ENCODE results near the gene SMAD3. TPM values are rescaled to one million over a fixed set of nuclear protein-coding genes. Genes with fewer than 3 reads are reported as not detected.

SMAD3 gene
- total RNA-seq, 2 donors from 2014 or later: 57.0 to 94.9 TPM

GRCh38 chr15:67194171-67195114 is 129.0 kb downstream of the SMAD3 start:
- Mint-ChIP-seq H3K27me3 (no peaks in the 10 kb centered on the region), H3K4me1 (peaks cover 25% of the 10 kb centered on the region), H3K4me3 (no peak overlapping the region), H3K27ac (peak overlapping the region; percentile 63), H3K9me3 (no peaks in the 10 kb centered on the region), H3K36me3 (ENCODE audit: low read depth) (peaks cover 87% of the 10 kb centered on the region)
- ATAC-seq (replicated peaks): no peak

GRCh38 chr15:67195305-67195704 is 129.9 kb downstream of the SMAD3 start:
- ATAC-seq (replicated peaks): no peak
- Mint-ChIP-seq H3K27me3 (no peaks in the 10 kb centered on the region), H3K36me3 (ENCODE audit: low read depth) (peaks cover 87% of the 10 kb centered on the region), H3K4me1 (peaks cover 25% of the 10 kb centered on the region), H3K4me3 (no peak overlapping the region), H3K9me3 (no peaks in the 10 kb centered on the region), H3K27ac (peak overlapping the region; percentile 63)

GRCh38 chr15:67196222-67196621 is 130.8 kb downstream of the SMAD3 start:
- Mint-ChIP-seq H3K27me3 (no peaks in the 10 kb centered on the region), H3K4me1 (peaks cover 25% of the 10 kb centered on the region), H3K36me3 (ENCODE audit: low read depth) (peaks cover 87% of the 10 kb centered on the region), H3K9me3 (no peaks in the 10 kb centered on the region), H3K4me3 (no peak overlapping the region), H3K27ac (peak overlapping the region; percentile 86)
- no peak for ATAC-seq (replicated peaks)

DNA sequence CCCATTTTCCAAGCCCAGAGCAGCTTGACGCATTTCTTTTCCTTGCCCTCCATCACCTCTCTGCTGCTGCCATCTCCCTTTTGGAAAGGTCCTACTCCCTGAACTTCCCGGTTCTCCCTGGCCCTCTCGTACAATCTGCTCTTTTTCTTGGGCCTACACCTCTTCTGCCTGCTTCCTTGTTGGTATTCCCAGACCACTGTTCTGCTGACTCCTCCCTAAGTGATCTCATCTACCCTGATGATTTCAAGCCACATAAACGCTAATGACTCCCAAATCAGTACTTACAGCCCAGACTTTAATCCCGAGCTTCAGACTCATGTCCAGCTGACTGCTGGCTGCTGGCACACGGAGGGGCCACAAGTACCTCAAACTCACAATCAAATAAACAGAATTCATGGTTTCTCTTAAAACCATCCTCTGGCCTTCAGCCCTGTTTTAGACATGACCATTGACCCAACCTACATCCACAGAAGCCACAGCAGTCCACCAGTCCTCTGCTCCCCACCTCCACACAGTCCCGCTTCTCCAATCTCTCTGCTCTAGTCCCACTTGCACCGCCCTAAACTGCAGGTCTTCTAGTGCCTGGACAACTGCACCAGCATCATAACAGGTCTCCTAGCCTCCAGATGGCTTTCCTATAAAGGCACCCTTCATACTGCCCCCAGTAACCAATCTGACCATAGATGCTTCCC is 131.4 kb downstream of the SMAD3 start:
- H3K9me3 Mint-ChIP-seq: no peaks in the 10 kb centered on the region
- ATAC-seq (replicated peaks): no peak
- peaks cover 87% of the 10 kb centered on the region for H3K36me3 Mint-ChIP-seq (ENCODE audit: low read depth)
- H3K4me1 Mint-ChIP-seq: peaks cover 25% of the 10 kb centered on the region
- H3K27me3 Mint-ChIP-seq: no peaks in the 10 kb centered on the region
- no peak overlapping the region for H3K4me3 Mint-ChIP-seq
- peak overlapping the region; percentile 86 for H3K27ac Mint-ChIP-seq

DNA sequence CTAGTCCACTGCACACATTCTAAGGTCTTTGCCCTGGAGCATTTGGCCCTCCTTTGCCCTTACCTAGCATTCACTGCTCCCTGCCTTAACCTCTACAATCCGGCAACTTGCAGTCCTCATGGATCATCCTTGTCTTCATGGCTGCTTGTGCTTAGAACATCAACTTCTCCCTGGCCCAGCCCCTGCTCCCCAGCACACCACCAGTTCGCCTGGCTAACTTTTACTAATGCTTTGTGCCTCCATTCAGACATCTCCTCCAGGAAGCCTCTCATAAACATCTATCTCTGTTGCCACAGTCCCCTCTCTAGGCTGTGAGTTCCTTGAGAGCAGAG is 131.9 kb downstream of the SMAD3 start:
- Mint-ChIP-seq H3K4me1 (peaks cover 25% of the 10 kb centered on the region), H3K4me3 (no peak overlapping the region), H3K27ac (peak overlapping the region; percentile 86), H3K36me3 (ENCODE audit: low read depth) (peaks cover 87% of the 10 kb centered on the region), H3K27me3 (no peaks in the 10 kb centered on the region), H3K9me3 (no peaks in the 10 kb centered on the region)
- ATAC-seq (replicated peaks): no peak

DNA sequence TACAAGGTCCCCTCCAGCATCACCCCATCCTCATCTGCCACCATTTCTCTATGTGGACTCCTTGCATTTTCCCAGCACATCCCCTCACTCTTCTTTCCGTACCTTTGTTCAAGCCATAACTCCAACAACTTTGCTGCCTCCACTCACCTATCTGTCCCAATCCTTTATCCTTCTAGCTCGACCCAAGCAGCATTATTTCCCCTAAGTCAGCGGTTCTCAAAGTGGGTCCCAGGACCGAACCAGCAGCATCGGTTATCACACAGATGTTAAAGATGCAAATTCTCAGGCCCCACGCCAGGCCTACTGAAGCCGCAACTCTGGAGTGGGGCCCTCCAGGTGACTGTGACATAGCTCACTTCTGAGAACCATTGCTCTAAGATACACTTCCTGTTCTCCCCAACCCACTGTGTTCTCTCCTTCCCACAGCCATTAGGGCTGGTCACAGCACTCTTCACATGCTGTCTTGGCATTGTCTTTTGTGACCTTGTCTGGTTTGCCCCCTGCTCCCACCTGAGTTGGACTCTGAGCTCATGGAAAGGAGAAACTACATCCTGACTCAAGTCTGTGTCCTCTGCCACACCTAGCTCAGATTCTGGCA is 132.9 kb downstream of the SMAD3 start:
- H3K4me3 Mint-ChIP-seq: peak overlapping the region; percentile 42
- H3K4me1 Mint-ChIP-seq: peaks cover 25% of the 10 kb centered on the region
- H3K27ac Mint-ChIP-seq: peak overlapping the region; percentile 86
- H3K9me3 Mint-ChIP-seq: no peaks in the 10 kb centered on the region
- H3K27me3 Mint-ChIP-seq: no peaks in the 10 kb centered on the region
- peaks cover 87% of the 10 kb centered on the region for H3K36me3 Mint-ChIP-seq (ENCODE audit: low read depth)
- ATAC-seq (replicated peaks): peak; percentile 90

- Mint-ChIP-seq H3K36me3 (ENCODE audit: low read depth) (peaks cover 87% of the 10 kb centered on the region), H3K27me3 (no peaks in the 10 kb centered on the region), H3K9me3 (no peaks in the 10 kb centered on the region), H3K4me3 (no peak overlapping the region), H3K27ac (peak overlapping the region; percentile 86), H3K4me1 (peaks cover 20% of the 10 kb centered on the region)
- peak; percentile 9 for ATAC-seq (replicated peaks)
Observed at GRCh38 chr15:67199391-67199790, 134.0 kb downstream of the SMAD3 start.

DNA sequence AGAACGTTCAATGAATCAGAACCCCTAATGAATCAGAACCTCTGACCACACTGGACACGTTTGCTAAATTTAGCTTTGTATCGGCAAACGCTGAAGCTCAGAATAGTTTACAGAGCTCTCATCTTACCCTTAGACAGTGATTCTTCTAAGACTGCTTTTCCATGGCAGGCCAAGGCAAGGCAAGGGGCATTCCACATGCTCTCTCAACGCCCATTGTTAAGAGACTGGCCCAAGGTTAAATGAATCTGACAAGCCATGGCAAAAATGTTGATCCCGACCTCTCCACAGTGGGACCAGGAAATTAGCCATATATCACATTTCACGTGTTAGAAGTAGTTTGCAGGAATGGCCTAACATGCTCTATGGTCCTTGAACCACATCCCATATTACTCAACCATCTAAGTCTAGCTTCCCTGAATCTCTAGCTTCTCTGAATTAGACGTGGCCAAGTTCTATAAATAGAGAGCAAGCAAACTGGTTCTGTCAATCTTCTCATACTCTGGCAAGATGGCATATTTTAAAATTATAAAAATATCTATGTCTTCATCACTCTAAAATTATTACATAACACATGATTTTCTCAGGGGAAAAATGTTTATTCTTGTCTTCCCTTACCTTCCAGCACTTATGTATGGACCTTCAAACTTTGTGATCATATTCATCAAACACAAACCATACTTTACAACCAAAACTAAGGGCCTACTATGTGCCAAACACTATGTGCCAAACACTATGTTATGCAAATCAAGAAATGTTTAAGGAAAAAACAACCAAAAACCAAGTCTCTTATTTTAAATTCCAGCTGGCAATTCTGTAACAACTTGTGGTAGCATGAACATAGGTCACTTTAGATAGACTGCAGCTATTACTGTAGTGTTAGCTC is 134.7 kb downstream of the SMAD3 start:
- H3K9me3 Mint-ChIP-seq: no peaks in the 10 kb centered on the region
- H3K4me1 Mint-ChIP-seq: peaks cover 20% of the 10 kb centered on the region
- H3K36me3 Mint-ChIP-seq (ENCODE audit: low read depth): peaks cover 89% of the 10 kb centered on the region
- peak overlapping the region; percentile 86 for H3K27ac Mint-ChIP-seq
- peak; percentile 16 for ATAC-seq (replicated peaks)
- H3K4me3 Mint-ChIP-seq: no peak overlapping the region
- H3K27me3 Mint-ChIP-seq: no peaks in the 10 kb centered on the region

GRCh38 chr15:67201136-67201535 is 135.7 kb downstream of the SMAD3 start:
- Mint-ChIP-seq H3K36me3 (ENCODE audit: low read depth) (peaks cover 92% of the 10 kb centered on the region), H3K4me1 (peaks cover 20% of the 10 kb centered on the region), H3K4me3 (no peak overlapping the region), H3K27ac (no peak overlapping the region), H3K27me3 (no peaks in the 10 kb centered on the region), H3K9me3 (no peaks in the 10 kb centered on the region)
- no peak for ATAC-seq (replicated peaks)

GRCh38 chr15:67202091-67202490 is 136.7 kb downstream of the SMAD3 start:
- Mint-ChIP-seq H3K4me1 (peaks cover 12% of the 10 kb centered on the region), H3K27me3 (no peaks in the 10 kb centered on the region), H3K4me3 (no peak overlapping the region), H3K36me3 (ENCODE audit: low read depth) (peaks cover 92% of the 10 kb centered on the region), H3K27ac (no peak overlapping the region), H3K9me3 (no peaks in the 10 kb centered on the region)
- no peak for ATAC-seq (replicated peaks)

- no peak for ATAC-seq (replicated peaks)
- H3K36me3 Mint-ChIP-seq (ENCODE audit: low read depth): peaks cover 94% of the 10 kb centered on the region
- no peaks in the 10 kb centered on the region for H3K27me3 Mint-ChIP-seq
- no peak overlapping the region for H3K27ac Mint-ChIP-seq
- H3K9me3 Mint-ChIP-seq: no peaks in the 10 kb centered on the region
- no peak overlapping the region for H3K4me3 Mint-ChIP-seq
- peaks cover 7% of the 10 kb centered on the region for H3K4me1 Mint-ChIP-seq
Observed at GRCh38 chr15:67202991-67203390, 137.6 kb downstream of the SMAD3 start.

DNA sequence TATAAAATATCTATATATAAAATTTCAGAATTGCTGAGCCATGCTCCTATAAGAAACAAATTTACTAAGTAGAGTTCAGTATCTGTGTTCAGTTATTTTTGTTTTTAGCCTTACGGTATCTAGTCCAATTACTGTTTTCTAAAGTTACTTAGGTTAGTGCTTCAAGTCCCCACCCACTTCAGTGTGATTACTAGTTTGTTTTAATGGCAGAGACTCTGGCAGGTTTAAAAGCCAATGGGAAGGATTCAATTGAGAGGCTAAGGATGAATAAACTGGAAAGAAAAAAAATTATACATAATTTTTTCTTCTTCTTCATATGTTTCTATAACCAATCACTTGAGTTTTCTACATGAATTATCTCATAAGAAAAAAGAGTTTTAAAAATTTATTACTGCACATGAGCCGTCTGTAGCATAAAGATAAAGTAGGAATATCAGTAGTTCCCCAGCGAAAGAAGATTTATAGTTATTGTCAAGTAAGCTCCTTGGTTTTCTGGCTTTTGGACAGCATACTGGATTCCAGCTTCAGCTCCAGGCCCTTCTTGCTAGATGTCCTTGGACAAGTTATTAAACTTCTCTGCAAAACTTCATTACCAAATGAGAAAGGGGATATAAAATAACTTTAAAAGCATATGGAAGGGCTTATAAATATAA is 142.3 kb downstream of the SMAD3 start:
- H3K4me3 Mint-ChIP-seq: no peak overlapping the region
- ATAC-seq (replicated peaks): no peak
- peaks cover 63% of the 10 kb centered on the region for H3K36me3 Mint-ChIP-seq (ENCODE audit: low read depth)
- H3K4me1 Mint-ChIP-seq: no peaks in the 10 kb centered on the region
- H3K27ac Mint-ChIP-seq: no peak overlapping the region
- H3K27me3 Mint-ChIP-seq: no peaks in the 10 kb centered on the region
- H3K9me3 Mint-ChIP-seq: no peaks in the 10 kb centered on the region

GRCh38 chr15:67208396-67208795 is 143.0 kb downstream of the SMAD3 start:
- Mint-ChIP-seq H3K27ac (no peak overlapping the region), H3K9me3 (no peaks in the 10 kb centered on the region), H3K4me1 (no peaks in the 10 kb centered on the region), H3K27me3 (no peaks in the 10 kb centered on the region), H3K36me3 (ENCODE audit: low read depth) (peaks cover 56% of the 10 kb centered on the region), H3K4me3 (no peak overlapping the region)
- no peak for ATAC-seq (replicated peaks)
